H1 (cell line): ENCODE results near the gene FRMD4A. TPM values are rescaled to one million over a fixed set of nuclear protein-coding genes. Genes with fewer than 3 reads are reported as not detected.

ENCODE experiments used
- CTCF ChIA-PET: fragments of 300-600 bp; sonication (Branson Sonifier 250); formaldehyde crosslinking; loops from one replicate; lab custom pipeline; 2021; ENCODE audit not compliant: partially characterized antibody; lab: Charles Lee
- POLR2A ChIA-PET: fragments of 300-600 bp; sonication (Branson Sonifier 250); formaldehyde crosslinking; loops from one replicate; lab custom pipeline; 2021; ENCODE audit warnings: inconsistent platforms; ENCODE audit not compliant: partially characterized antibody; lab: Charles Lee
- DNase-seq, 2 experiments: peaks; one replicate each; pipeline versions ENCODE4 v3.0.0 to v3.0.0-alpha.2; 2010 to 2022; ENCODE audit warnings: low spot score in 2 of 2, low read depth in 1 of 2, mixed read lengths in 1 of 2
- FAIRE-seq: peaks from 2 replicates; lab custom pipeline; 2011; peaks lifted over from hg19 to GRCh38; lab: Jason Lieb, UNC
- H2AFZ ChIP-seq: 2 replicates; pipeline ENCODE4 v1.8.1; 2012; ENCODE audit warnings: low read length, inconsistent platforms
- H2AK5ac ChIP-seq: 2 replicates; pipeline ENCODE4 v1.6.1; 2013; ENCODE audit warnings: low read depth, low read length
- H2BK120ac ChIP-seq: replicated peaks from 2 replicates; pipeline ENCODE3; 2013; ENCODE audit warnings: low read depth, low read length, inconsistent platforms
- H2BK12ac ChIP-seq: 2 replicates; pipeline ENCODE4 v1.6.1; 2013; ENCODE audit warnings: low read depth, low read length
- H2BK15ac ChIP-seq: 2 replicates; pipeline ENCODE4 v1.6.1; 2013; ENCODE audit warnings: low read length
- H2BK20ac ChIP-seq: 2 replicates; pipeline ENCODE4 v1.6.1; 2013; ENCODE audit warnings: low read length
- H2BK5ac ChIP-seq: 2 replicates; pipeline ENCODE4 v1.6.1; 2013; ENCODE audit warnings: low read depth, low read length
- H3K14ac ChIP-seq: 2 replicates; pipeline ENCODE4 v1.6.1; 2013; ENCODE audit warnings: inconsistent platforms; ENCODE audit not compliant: insufficient read length
- H3K18ac ChIP-seq: 2 replicates; pipeline ENCODE4 v1.6.1; 2013; ENCODE audit warnings: low read length; ENCODE audit errors: extremely low read depth
- H3K23ac ChIP-seq: 2 replicates; pipeline ENCODE4 v1.6.1; 2013; ENCODE audit warnings: inconsistent platforms; ENCODE audit not compliant: insufficient read length
- H3K23me2 ChIP-seq: 2 replicates; pipeline ENCODE4 v1.6.1; 2013; ENCODE audit warnings: low read depth, low read length
- H3K27ac ChIP-seq: 2 replicates; pipeline ENCODE4 v1.6.1; 2011; ENCODE audit warnings: low read depth, low read length, inconsistent platforms
- H3K27me3 ChIP-seq, 4 experiments: replicated peaks in 1 of 4; 1 replicate in 1 of 4; 2 replicates in 3 of 4; pipeline versions ENCODE4 v1.6.1 to v1.8.1; 2011 to 2013; ENCODE audit warnings: low read length in 3 of 4, mild to moderate bottlenecking in 3 of 4, inconsistent platforms in 2 of 4, mixed read lengths in 2 of 4, moderate library complexity in 1 of 4; ENCODE audit not compliant: control insufficient read depth in 3 of 4, insufficient read depth in 3 of 4; ENCODE audit errors: extremely low read depth in 1 of 4
- H3K36me3 ChIP-seq, 4 experiments: 2 replicates each; pipeline versions ENCODE4 v1.6.1 to v1.8.1; 2011 to 2013; ENCODE audit warnings: mild to moderate bottlenecking in 4 of 4, low read length in 3 of 4, moderate library complexity in 2 of 4, control low read depth in 1 of 4, inconsistent platforms in 1 of 4; ENCODE audit not compliant: insufficient read depth in 4 of 4, control insufficient read depth in 2 of 4
- H3K4ac ChIP-seq: replicated peaks from 2 replicates; pipeline ENCODE3; 2013; ENCODE audit warnings: low read length, low read depth, mixed read lengths, inconsistent platforms; ENCODE audit not compliant: insufficient read length
- H3K4me1 ChIP-seq, 4 experiments: replicated peaks in 1 of 4; 1 replicate in 1 of 4; 2 replicates in 3 of 4; pipeline versions ENCODE4 v1.6.1 to v1.8.1; 2011 to 2013; ENCODE audit warnings: low read length in 3 of 4, inconsistent platforms in 2 of 4, mixed read lengths in 1 of 4; ENCODE audit not compliant: insufficient read depth in 4 of 4, control insufficient read depth in 3 of 4
- H3K4me2 ChIP-seq, 2 experiments: 2 replicates each; pipeline versions ENCODE4 v1.6.1 to v1.8.1; 2011 to 2013; ENCODE audit warnings: low read depth in 2 of 2, low read length in 2 of 2, control low read depth in 1 of 2, inconsistent platforms in 1 of 2, mild to moderate bottlenecking in 1 of 2; ENCODE audit not compliant: insufficient read depth in 1 of 2
- H3K4me3 ChIP-seq, 4 experiments: fragments of 200-600, 300-600 bp in 1 of 4; sonication (generic), shearing (Covaris generic), sonication (Bioruptor Twin) in 1 of 4; 2 replicates each; pipeline versions ENCODE4 v1.5.1 to v1.8.1; 2011 to 2016; ENCODE audit warnings: low read length in 4 of 4, low read depth in 3 of 4, control low read depth in 2 of 4, inconsistent platforms in 2 of 4, mild to moderate bottlenecking in 2 of 4, mixed read lengths in 1 of 4, moderate library complexity in 1 of 4; ENCODE audit not compliant: insufficient read depth in 2 of 4; ENCODE audit errors: extremely low read depth in 1 of 4
- H3K56ac ChIP-seq: replicated peaks from 2 replicates; pipeline ENCODE3; 2013; ENCODE audit warnings: low read depth, mild to moderate bottlenecking, mixed read lengths, low read length, inconsistent platforms; ENCODE audit not compliant: insufficient read length
- H3K79me1 ChIP-seq: 2 replicates; pipeline ENCODE4 v1.6.1; 2013; ENCODE audit warnings: low read depth, low read length, control low read depth
- H3K79me2 ChIP-seq, 2 experiments: 2 replicates each; pipeline versions ENCODE4 v1.6.1 to v1.8.1; 2012 to 2013; ENCODE audit warnings: low read length in 2 of 2, mild to moderate bottlenecking in 2 of 2, inconsistent platforms in 1 of 2; ENCODE audit not compliant: insufficient read depth in 2 of 2, control insufficient read depth in 1 of 2
- H3K9ac ChIP-seq, 4 experiments: replicated peaks in 1 of 4; 1 replicate in 1 of 4; 2 replicates in 3 of 4; pipeline versions ENCODE4 v1.6.1 to v1.8.1; 2011 to 2013; ENCODE audit warnings: low read depth in 3 of 4, low read length in 3 of 4, control low read depth in 2 of 4, mild to moderate bottlenecking in 2 of 4, moderate library complexity in 2 of 4, inconsistent platforms in 1 of 4; ENCODE audit errors: extremely low read depth in 1 of 4
- H3K9me3 ChIP-seq, 2 experiments: 2 replicates each; pipeline versions ENCODE4 v1.6.1 to v1.8.1; 2012 to 2013; ENCODE audit warnings: mild to moderate bottlenecking in 2 of 2, moderate library complexity in 2 of 2, control low read depth in 1 of 2, inconsistent platforms in 1 of 2, low read depth in 1 of 2, low read length in 1 of 2, mixed read lengths in 1 of 2; ENCODE audit not compliant: insufficient read depth in 2 of 2
- H4K20me1 ChIP-seq, 2 experiments: replicated peaks in 1 of 2; 2 replicates each; pipeline versions ENCODE3 to v1.8.1; 2011 to 2013; ENCODE audit warnings: inconsistent platforms in 2 of 2, low read length in 2 of 2, mild to moderate bottlenecking in 1 of 2; ENCODE audit not compliant: insufficient read depth in 2 of 2, control insufficient read depth in 1 of 2
- H4K5ac ChIP-seq: 2 replicates; pipeline ENCODE4 v1.6.1; 2013; ENCODE audit warnings: low read length, low read depth, mixed read lengths, inconsistent platforms; ENCODE audit not compliant: insufficient read length
- H4K8ac ChIP-seq: 2 replicates; pipeline ENCODE4 v1.8.0; 2013; ENCODE audit warnings: mild to moderate bottlenecking, moderate library complexity, low read length, inconsistent platforms; ENCODE audit not compliant: insufficient read depth; ENCODE audit errors: extremely low read depth
- H4K91ac ChIP-seq: replicated peaks from 2 replicates; pipeline ENCODE3; 2013; ENCODE audit warnings: low read length, mixed read lengths, inconsistent platforms; ENCODE audit not compliant: insufficient read length
- CTBP2 ChIP-seq: IDR thresholded peaks from 2 replicates; pipeline ENCODE4 v1.7.0; 2011; ENCODE audit warnings: borderline replicate concordance, mild to moderate bottlenecking, moderate library complexity, mixed read lengths, low read length; ENCODE audit not compliant: insufficient read depth, insufficient read length
- E2F6 ChIP-seq: IDR thresholded peaks from 2 replicates; pipeline ENCODE4 v1.6.1; 2012; ENCODE audit warnings: inconsistent platforms
- EGR1 ChIP-seq: IDR thresholded peaks from 2 replicates; pipeline ENCODE4 v1.6.1; 2011; ENCODE audit warnings: low read depth, low read length, borderline replicate concordance
- GTF2F1 ChIP-seq: IDR thresholded peaks from 2 replicates; pipeline ENCODE4 v1.6.1; 2012; ENCODE audit warnings: low read depth, low read length, improper control_type of control experiment, borderline replicate concordance
- JUN ChIP-seq: IDR thresholded peaks from 2 replicates; pipeline ENCODE4 v1.6.1; 2011; ENCODE audit warnings: low read depth, mild to moderate bottlenecking, improper control_type of control experiment, low read length
- KDM4A ChIP-seq: IDR thresholded peaks from one replicate; pipeline ENCODE4 v1.7.1; 2012; ENCODE audit warnings: low read depth, mild to moderate bottlenecking, moderate library complexity, low read length, inconsistent platforms; ENCODE audit not compliant: severe bottlenecking
- NRF1 ChIP-seq: IDR thresholded peaks from 2 replicates; pipeline ENCODE4 v1.6.1; 2011; ENCODE audit warnings: mild to moderate bottlenecking, low read depth, low read length, improper control_type of control experiment
- SIRT6 ChIP-seq: IDR thresholded peaks from one replicate; pipeline ENCODE4 v1.7.1; 2012; ENCODE audit warnings: low read length, inconsistent platforms
- SIX5 ChIP-seq: IDR thresholded peaks from 2 replicates; pipeline ENCODE4 v1.6.1; 2011; ENCODE audit warnings: mild to moderate bottlenecking, low read depth, low read length
- SUZ12 ChIP-seq: fragments of 200-600 bp; sonication (generic); IDR thresholded peaks from 2 replicates; pipeline ENCODE4 v1.6.1; 2012; ENCODE audit warnings: mild to moderate bottlenecking, inconsistent platforms, low read length, moderate library complexity, mixed read lengths
- USF2 ChIP-seq: IDR thresholded peaks from 2 replicates; pipeline ENCODE4 v1.6.1; 2011; ENCODE audit warnings: low read length, improper control_type of control experiment
- WGBS, 2 experiments: shearing (Covaris generic) in 1 of 2; methylation state at CpG; one replicate each; pipeline versions ENCODE4 v1.1.6 to v1.1.7; 2013 to 2015; ENCODE audit warnings: low lambda C conversion rate in 2 of 2, mixed read lengths in 2 of 2, inconsistent platforms in 1 of 2, low coverage in 1 of 2, missing lambda C conversion rate in 1 of 2; ENCODE audit not compliant: insufficient replicate concordance in 2 of 2, insufficient coverage in 1 of 2, insufficient read length in 1 of 2; ENCODE audit errors: extremely low coverage in 1 of 2, missing lambda C conversion rate in 1 of 2; 5-methylcytosine and 5-hydroxymethylcytosine counted together
- polyA plus RNA-seq, 7 experiments: library from polyadenylated mRNA; depleted of rRNA in 3 of 7; stranded (reverse) in 5 of 7; unstranded in 2 of 7; fragments of >200 nt in 5 of 7; fragments of 200-250 nt in 2 of 7; gene quantifications; 1 replicate in 5 of 7; 2 replicates in 1 of 7; 4 replicates in 1 of 7; pipeline versions ENCODE4 v1.2.1 to v1.2.3, GENCODE V29; 2011 to 2013; ENCODE audit warnings: missing spikeins in 2 of 7, mixed read lengths in 2 of 7
- total RNA-seq: library from RNA; stranded (reverse); fragmentation: NEBNext Ultra II Directional; extraction: Animal tissue kit (Norgen Biotek cat#: 25700); gene quantifications from 2 replicates; pipeline ENCODE4 v1.2.1, GENCODE V29; 2021

FRMD4A gene
- total and polyA plus RNA-seq, 2 of the 8 experiments (the other 6 are each of a cell fraction or from before 2014, with no cell fraction given), result 38.6 to 39.6 TPM

GRCh38 chr10:13859979-13860654 is 470.6 kb downstream of the FRMD4A start:
- FAIRE-seq, result no peak
- H3K18ac ChIP-seq, result no peak overlapping the region
- peaks cover 6% of the 10 kb centered on the region for H3K79me1 ChIP-seq
- H3K4me3 ChIP-seq, result no peak overlapping the region
- H3K56ac ChIP-seq, result no peak overlapping the region
- ChIA-PET CTCF (interaction anchor here (0.9 to 2.5 kb wide), 2 partner anchors 9 to 39 kb away, joined by 3 to 6 read pairs; no protein-coding TSS in a partner anchor), POLR2A (no interaction called here)
- no peak overlapping the region for H4K8ac ChIP-seq
- 75% methylated on average over 8 of the region's 8 CpGs; no CpG with 5 or more reads in 1 of the 2 experiments for WGBS, 2 experiments
- no peak overlapping the region for H2BK120ac ChIP-seq
- peaks cover 0 to 5% (median 0%) of the 10 kb centered on the region in 4 experiments; a peak in 1 of 7 replicates for H3K4me1 ChIP-seq
- no peak overlapping the region for H3K27ac ChIP-seq
- H4K20me1 ChIP-seq, result no peaks in the 10 kb centered on the region
- H3K23ac ChIP-seq, result no peak overlapping the region
- H2AFZ ChIP-seq, result no peak overlapping the region
- no peak overlapping the region for H2BK5ac ChIP-seq
- peaks cover 0 to 24% of the 10 kb centered on the region in 2 experiments; a peak in 2 of 4 replicates for H3K79me2 ChIP-seq
- no peak overlapping the region for H2BK20ac ChIP-seq
- H3K23me2 ChIP-seq, result no peaks in the 10 kb centered on the region; the same call in 1 of the 2 replicates
- no peak overlapping the region for H3K14ac ChIP-seq
- no peak overlapping the region for H3K4me2 ChIP-seq
- DNase-seq, result no peak
- no peaks in the 10 kb centered on the region for H3K36me3 ChIP-seq
- H2BK15ac ChIP-seq, result no peak overlapping the region
- H2BK12ac ChIP-seq, result no peak overlapping the region
- H3K9ac ChIP-seq, result no peak overlapping the region
- H4K91ac ChIP-seq, result no peak overlapping the region
- H3K27me3 ChIP-seq, result peaks cover 0 to 1% (median 0%) of the 10 kb centered on the region in 4 experiments; a peak in 1 of 7 replicates
- H4K5ac ChIP-seq, result no peak overlapping the region
- H3K4ac ChIP-seq, result no peak overlapping the region
- no peaks in the 10 kb centered on the region for H3K9me3 ChIP-seq
- H2AK5ac ChIP-seq, result no peak overlapping the region
- TF ChIP-seq CTBP2 (no peak), EGR1 (no peak), SUZ12 (no peak), JUN (no peak), USF2 (no peak), SIRT6 (no peak), KDM4A (no peak), GTF2F1 (no peak), NRF1 (no peak), SIX5 (no peak), E2F6 (no peak)
